Measurements from ENCODE around the gene NELFCD.
A peak's percentile ranks its signal among the peaks of the same experiment; 100 is the strongest.
"Not testable (repeated sequence)": the region's sequence is repeated elsewhere in the genome, so short reads cannot be mapped to it uniquely, and the experiment has no call there.

NELFCD gene

DNA sequence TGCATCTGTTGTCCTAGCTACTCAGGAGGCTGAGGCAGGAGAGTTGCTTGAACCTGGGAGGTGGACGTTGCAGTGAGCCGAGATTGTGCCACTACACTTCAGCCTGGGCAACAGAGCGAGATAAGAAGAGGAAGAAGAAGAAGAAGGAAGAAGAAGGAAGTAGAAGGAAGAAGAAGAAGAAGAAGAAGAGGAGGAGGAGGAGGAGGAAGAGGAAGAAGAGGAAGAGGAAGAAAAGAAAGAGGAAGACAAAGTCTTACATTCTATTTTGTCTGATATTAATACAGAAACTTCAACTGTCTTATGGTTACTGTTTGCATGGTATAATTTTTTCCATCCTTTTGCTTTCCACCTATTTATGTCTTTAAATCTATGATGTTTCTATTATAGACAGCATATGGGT, 7.2 kb upstream of the NELFCD start:
- DNase-seq: no peak

DNA sequence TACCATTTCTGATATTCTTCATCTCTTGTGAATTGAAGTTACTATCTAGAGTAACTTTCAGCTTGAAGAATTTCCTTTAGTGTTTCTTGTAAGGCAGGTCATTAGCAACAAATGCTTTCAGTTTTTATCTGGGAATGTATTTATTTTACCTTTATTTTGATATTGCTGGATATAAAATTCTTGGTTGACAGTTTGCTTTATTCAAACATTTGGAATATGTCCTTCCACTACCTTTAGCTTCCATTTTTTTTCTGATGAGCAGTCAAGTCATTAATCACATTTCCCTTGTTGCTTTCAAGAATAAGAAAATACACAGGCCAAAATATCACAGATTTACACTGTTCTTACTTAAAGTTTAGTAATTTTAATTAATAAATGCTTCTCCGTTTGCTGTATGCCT, 5.7 kb upstream of the NELFCD start:
- DNase-seq: no peak

DNA sequence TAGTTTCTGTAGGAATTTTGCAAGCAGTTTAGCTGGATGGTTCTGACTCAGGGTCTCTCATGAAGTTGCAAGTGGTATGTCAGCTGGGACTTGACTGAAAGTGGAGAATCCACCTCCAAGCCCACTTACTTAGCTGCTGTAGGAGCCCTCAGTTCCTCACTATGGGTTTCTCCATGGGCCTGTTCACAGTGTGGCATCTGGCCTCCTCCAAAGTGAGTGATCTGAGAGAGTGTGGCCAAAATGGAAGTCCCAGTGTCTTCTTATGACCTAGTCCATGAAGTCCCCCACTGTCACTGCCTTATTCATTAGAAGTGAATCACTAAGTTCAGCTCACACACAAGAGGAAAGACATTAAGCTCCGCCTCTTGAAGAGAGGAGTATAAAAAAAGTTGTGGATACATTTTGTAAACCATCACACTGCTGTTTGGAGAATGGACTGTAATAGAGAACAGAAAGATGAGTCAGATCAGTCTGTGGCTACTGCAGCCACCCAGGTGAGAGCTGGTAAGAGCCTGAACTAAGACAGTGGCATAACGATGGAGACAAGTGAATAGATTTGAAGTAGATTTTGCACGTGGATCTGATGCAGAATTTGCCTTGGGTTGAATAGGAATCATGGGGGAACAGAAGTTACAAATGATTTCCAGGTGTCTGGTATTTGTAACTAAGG, 4.9 kb upstream of the NELFCD start:
- DNase-seq: no peak

DNA sequence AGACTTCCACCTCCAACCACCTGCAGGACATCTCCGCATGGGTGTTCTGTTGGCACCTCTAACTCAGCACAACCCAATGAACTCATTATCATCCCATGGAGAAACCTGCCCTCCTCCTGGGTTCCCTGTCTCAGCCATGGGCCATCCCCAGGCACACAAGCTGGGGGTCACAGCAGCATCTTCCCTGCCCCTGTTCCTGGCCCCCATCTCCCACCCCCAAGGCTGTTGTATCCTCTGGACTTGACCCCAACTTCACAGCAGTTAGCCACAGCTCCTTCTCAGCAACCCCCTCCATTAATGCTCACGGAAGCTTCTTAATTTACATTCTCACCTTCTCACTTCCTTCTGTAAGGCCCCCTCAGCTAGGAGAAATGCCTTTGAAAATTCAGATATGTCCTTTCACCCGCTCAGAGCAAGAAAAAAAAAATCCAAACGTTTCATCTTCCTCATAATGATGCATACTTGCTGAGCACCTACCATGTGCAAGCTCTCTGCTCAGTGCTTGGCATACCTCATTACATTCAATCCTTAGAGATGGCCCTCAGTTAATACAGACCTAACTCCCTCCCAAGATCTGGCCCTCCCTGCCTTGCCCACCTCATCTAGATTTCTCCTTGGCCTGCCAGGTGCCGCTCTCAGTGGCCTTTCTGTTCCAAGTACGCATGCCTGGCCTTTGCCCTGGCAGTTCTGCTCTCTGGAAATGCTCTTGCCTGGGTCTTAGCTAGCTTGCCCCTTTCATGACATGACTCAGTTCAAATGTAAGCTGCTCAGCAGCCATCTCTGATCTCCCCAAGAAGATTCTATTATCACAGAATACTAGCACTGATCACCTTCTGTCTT, 2.5 kb upstream of the NELFCD start:
- DNase-seq: no peak

DNA sequence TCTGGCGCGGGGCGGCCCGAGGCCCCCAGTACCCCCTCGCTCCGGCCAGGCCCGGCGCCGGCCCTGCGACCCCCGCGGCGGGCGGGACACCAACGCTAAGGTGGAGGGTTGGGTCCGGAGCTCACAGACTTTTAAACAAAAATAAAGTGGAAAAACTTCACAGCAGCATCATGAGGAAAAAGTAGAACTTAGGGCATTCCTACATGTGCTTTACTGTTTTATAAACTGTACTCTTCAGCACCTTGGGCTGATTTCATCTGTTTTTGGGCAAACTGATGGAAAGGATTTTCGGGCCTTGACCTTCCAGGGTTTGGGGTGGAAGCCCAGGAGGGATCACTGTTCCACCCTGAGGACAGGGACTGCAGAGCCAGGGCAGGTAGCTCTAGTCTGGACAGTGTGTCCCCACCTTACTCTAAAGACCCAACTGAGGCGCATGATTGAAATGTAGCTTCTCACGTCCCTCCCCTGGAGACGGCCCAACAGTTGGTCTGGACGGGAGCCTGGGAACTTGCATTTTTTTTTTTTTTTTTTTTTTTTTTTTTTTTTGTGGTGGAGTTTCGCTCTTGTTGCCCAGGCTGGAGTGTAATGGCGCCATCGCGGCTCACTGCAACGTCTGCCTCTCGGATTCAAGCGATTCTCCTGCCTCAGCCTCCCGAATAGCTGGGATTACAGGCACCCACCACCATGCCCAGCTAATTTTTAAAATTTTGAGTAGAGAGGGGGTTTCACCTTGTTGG, 740 bp downstream of the NELFCD start:
- peak; percentile 43 for DNase-seq

DNA sequence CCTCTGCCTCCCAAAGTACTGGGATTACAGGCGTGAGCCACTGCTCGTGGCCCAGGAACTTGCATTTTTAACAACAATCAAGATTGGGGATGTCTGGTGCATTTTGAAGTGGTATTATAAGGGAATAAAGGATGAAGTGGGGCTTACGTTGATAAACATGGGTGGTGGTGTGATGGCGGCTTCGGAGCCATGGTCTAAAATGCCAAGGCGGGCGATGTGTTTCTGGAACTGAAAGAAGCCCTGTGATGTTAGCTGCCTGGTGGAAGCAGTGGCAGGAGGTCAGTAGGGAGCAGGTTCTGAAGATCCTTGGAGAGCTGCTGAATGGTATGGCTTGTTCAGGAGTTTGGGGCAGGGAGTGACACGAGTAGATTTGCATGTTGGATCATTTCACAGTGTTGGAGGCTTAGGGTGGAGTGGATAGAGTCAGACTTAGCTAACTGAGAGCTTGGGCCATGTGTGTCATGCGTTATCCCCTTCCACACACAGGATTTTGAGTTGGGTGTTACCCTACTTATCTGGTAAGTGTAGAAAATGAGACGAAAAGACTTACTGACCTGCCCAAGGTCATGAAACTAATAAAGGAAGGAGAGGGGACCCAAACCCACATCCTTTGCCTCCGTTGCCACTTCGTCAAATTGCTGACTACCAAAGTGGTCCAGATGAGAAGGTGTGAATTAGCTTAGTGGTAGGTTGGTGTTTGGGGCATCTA, 1.5 kb downstream of the NELFCD start:
- DNase-seq: peak; percentile 76

DNA sequence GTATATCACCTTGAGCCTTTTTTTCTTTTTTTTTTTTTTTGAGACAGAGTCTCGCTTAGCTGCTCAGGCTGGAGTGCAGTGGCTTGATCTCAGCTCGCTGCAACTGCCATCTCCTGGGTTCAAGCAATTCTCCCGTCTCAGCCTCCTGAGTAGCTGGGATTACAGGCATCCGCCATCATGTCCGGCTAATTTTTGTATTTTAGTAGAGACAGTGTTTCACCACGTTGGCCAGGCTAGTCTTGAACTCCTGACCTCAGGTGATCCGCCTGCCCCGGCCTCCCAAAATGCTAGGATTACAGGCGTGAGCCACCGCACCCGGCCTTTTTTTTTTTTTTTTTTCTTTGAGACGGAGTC, 2.0 kb downstream of the NELFCD start:
- DNase-seq: not testable (repeated sequence)

DNA sequence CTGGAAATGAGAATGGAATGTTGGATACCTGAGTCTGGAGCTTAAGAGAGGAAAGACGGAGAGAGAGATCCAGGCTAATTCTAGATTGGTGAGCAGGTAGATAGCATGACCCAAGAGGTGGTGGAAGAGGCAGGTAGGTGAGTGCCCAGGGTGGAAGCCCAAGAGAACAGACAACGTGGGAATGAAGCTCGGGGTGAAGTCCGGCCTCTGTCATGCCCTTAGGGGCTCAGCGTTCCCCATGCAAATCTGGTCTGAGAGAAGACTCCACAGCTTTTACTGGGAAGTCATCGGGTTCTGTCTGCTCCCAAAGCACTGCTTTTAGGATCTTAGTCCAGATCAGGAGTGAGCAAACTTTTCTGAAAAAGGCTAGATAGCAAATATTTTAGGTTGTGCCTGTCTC, 3.6 kb downstream of the NELFCD start:
- DNase-seq: no peak

DNA sequence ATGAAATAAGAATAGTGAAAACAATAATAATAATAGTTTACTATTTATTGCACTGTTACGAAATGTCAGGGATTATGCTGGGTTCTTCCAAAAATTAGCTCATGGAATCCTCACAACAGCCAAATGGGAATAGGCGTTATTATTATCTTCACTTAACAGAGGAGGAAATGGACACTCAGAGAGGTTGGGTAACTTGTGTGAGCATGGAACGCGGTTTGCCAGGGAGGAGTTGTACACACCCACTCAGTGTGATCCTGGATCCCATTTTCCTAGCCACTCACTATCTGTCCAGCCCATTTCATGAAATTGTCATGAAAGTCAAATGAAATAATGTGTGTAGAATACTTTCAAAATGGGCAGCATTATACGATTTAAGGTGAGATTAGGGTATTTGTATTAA, 4.6 kb downstream of the NELFCD start:
- no peak for DNase-seq

DNA sequence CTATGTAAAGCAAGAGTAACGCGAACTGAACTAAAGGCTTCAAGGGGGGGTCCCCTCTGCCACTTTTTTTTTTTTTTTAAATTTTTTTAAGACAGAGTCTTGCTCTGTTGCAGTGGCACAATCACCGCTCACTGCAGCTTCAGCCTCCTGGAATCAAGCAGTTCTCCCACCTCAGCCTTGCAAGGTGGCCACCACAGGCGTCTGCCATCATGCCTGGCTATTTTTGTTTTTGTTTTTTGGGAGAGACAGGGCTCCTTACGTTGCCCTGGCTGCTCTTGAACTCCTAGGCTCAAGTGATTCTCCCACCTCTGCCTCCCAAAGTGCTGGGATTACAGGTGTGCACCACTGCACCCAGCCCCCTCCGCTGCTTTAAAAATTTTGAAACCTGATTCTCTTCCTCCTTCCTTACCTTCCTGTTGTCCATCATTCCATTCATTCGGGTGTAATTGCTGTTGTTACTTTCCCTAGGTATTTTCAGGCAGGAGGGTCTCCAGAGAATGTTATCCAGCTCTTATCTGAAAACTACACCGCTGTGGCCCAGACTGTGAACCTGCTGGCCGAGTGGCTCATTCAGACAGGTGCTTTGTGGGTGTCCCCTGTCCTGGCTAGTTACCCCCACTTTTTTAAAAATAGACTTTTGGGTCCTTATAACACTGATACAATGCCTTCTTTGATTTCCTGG, 5.4 kb downstream of the NELFCD start:
- DNase-seq: no peak

DNA sequence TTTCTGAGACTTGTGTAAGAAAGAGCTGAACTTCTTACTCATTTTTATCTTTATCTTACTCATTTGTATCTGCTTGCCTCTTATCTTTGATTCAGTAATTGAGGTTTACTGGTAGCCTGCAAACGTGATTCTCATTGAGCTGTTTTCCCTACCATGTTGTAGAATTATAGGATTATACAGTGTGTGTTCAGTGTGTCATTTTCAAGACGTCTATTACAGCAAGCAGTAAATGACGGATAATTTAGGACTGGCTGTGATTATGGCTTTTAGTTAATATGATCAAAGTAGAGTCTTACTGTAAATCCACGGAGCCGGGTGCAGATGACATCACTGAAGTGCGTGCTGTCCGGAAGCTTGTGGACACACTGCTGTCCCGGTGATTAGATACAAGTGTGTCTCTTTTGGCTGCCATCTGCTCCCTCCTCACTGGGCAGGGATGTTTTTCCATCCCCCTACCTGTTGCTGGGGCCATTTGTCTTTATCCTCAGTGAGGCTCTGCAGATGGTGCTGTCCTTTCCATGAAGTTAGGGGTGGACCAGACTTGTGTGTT, 6.0 kb downstream of the NELFCD start:
- no peak for DNase-seq

DNA sequence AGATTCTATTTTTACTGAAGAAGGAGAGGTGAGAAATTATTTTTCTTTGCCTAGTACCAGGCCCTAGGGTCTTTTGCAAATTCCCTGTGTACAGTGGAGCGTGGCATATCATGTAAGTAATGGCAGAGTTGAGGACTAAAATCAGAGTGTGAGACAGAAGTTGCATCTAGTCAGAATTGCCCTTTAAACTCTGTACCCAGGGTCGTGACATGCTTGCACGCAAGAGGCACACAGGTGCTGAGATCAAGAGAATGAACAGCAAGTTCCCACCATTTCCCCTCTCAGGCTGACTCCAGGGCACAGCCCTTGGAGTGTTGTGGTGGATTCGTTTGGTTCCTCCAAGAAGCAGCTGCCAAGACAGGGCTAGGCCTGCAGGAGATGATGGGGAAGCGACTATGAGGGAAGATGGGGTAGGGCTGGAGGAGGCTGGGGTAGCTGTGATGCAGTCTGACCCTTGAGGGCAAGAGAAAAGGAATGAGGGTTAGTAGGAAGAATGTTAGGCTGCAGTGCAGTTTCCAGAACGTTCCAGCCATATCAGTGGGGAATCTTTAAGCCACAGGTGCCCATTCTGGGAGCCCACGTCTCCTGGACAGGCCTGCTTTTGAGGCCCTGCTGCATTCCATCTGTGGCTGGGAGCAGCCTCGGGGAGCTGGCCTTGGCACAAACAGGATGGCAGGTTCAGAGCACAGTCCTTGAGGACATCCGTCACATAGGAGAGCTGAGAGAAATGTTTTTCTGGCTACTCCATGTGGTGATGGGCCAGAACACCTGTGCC, 6.9 kb downstream of the NELFCD start:
- DNase-seq: no peak

DNA sequence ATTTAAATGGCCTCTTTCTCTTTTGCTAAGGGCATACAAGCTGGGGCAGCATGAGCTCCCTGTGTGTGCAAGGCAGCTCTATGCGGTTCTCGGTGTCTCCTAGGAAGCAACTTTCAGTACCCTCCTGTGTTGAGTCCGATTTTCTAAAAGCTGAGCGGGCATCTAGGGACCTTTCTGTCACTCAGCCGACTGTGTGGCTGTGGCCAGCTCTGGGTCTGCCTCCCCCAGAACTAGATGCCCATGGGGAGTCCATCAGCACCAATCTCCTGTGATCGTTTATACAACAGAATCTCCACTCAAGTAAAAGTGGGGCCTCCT, 7.5 kb downstream of the NELFCD start:
- no peak for DNase-seq

DNA sequence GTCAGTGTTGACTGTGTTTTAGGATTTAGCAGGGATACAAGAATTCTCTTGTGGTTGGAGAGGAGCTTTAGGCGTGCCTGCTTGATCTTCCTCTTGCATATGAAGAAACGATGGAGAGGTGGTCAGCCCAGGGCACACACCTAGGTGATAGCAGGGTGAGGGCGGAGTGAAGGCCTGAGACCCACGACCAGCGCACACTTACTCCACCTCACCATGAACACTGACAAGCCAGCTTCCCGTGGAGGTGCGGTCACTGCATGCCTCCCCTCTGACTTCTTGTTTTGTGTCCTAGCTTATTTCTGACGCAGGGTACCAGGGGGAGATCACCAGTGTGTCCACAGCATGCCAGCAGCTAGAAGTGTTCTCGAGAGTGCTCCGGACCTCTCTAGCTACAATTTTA, 8.1 kb downstream of the NELFCD start:
- no peak for DNase-seq

DNA sequence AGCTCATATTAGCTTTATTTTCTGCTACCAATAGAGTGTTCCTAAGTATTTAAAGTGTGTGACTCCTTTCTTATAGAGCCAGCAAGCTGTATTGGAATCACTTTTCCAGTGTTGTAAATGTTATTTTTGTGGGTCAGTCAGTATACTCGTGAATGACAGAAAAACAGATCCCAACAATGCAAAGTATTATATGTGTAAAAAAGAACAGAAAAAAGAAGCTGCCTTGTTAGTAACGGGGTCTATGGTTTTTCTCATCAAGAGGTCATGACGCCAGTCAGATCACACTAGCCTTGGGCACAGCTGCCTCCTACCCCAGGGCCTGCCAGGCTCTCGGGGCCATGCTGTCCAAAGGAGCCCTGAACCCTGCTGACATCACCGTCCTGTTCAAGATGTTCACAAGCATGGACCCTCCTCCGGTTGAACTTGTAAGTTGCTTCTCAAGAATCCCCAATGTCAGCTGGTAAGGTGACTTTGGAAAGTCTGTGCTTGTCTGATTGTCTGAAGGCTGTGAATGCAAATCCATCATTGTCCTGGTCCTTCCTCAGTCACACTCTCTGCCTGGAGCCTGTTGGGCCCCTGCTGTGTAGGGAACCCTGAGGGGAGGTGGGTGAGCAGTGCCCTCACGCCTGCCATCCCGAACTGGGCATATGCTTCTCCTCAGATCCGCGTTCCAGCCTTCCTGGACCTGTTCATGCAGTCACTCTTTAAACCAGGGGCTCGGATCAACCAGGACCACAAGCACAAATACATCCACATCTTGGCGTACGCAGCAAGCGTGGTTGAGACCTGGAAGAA, 9.8 kb downstream of the NELFCD start:
- DNase-seq: no peak

DNA sequence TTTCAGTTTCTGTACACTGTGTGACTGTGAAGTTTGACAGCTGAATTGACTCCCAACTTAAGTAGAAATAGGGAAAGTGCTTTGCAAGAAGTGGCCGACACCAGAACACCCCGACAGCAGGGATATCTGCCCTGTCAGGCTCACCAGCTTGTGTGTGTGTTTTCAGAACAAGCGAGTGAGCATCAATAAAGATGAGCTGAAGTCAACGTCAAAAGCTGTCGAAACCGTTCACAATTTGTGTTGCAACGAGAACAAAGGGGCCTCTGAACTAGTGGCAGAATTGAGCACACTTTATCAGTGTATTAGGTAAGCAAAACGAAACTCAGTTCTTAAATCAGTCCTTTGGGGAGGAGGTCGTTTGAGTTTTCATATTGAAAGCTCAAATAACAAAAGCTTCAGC, 10.7 kb downstream of the NELFCD start:
- DNase-seq: no peak

DNA sequence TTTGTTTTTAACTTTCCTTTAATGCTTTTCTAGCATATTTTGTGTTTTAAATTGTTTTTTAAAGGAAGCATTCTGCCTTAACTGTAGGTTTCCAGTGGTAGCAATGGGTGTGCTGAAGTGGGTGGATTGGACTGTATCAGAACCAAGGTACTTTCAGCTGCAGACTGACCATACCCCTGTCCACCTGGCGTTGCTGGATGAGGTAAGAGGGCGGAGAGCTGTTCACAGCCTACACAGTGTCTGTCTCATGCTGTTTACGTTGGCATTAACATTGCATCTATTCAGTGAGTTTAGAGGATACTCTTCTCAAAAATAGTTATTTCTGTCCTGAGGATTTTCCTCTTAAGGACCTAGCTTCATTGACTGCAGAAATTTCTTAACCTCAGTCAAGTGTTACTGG, 11.9 kb downstream of the NELFCD start:
- no peak for DNase-seq

DNA sequence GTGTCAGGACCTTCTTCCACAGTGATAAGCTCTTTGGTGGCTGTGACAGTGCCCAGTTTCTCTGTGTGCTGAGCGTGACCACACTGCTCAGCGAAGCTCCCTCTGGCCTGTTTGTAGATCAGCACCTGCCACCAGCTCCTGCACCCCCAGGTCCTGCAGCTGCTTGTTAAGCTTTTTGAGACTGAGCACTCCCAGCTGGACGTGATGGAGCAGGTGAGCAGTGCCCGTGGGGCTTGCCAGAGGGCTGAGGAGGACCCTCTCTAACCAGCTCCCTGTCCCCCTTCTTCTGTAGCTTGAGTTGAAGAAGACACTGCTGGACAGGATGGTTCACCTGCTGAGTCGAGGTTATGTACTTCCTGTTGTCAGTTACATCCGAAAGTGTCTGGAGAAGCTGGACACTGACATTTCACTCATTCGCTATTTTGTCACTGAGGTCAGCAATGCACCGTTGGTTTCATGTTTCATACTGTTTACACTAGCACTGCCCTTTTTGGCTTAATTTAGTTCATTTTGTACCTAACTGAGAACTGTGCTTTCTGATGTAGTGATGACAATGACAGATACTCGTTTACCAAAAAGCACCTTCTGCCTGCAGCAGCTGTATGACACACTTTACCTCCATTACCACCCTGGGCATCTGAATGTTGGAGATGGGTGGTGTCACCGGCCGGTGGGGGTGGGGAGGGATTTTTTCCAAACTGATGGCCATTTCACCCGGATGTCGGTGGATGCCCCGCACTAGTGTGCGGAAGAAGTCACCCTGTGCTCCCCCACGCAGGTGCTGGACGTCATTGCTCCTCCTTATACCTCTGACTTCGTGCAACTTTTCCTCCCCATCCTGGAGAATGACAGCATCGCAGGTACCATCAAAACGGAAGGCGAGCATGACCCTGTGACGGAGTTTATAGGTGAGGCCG, 12.5 kb downstream of the NELFCD start:
- DNase-seq: no peak

DNA sequence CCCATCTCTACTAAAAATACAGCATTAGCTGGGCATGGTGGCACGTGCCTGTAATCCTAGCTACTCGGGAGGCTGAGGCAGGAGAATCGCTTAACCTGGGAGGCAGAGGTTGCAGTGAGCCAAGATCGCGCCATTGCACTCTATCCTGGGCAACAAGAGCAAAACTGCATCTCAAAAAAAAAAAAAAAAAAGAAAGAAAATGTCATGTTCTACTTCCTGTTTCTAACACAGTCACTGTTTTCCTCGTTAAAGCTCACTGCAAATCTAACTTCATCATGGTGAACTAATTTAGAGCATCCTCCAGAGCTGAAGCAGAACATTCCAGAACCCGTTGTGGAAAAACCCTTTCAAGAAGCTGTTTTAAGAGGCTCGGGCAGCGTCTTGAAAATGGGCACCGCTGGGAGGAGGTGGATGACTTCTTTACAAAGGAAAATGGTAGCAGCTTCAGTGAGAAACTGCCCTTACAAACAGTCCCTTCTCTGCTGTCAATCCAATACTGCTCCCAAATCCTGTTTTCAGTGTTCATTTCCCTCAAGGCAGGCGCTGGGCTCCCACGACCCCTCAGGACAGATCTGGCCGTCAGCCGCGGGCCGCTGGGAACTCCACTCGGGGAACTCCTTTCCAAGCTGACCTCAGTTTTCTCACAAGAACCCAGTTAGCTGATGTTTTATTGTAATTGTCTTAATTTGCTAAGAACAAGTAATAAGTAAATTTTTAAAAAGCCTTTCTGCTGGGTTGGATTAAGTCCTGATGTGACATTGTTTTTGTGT, 13.5 kb downstream of the NELFCD start:
- no peak for DNase-seq

Measured in hematopoietic multipotent progenitor cell treated with erythropoietin and hydrocortisone succinate and interleukin-3 and kit ligand, for 4 days (in vitro differentiated cells).